Nucleus accumbens (tissue), 56 donors: ENCODE measurements around the gene BNIP1.
"Not testable (repeated sequence)": the region's sequence is repeated elsewhere in the genome, so short reads cannot be mapped to it uniquely, and the experiment has no call there.

ENCODE experiments used
- DNase-seq, 56 donors: peaks; one replicate each; lab custom pipeline; 2025; lab: John Stamatoyannopoulos, UW

The BNIP1 gene, protein sequence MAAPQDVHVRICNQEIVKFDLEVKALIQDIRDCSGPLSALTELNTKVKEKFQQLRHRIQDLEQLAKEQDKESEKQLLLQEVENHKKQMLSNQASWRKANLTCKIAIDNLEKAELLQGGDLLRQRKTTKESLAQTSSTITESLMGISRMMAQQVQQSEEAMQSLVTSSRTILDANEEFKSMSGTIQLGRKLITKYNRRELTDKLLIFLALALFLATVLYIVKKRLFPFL

GRCh38 chr5:173144200-173145176 is at the start of gene BNIP1:
BNIP1 (plus strand) TSS chr5:173144531; CDS start chr5:173144546, 15 bp downstream.
- DNase-seq = peak; percentile 51 to 94 (median 84)

- DNase-seq = no peak
These were observed 45.5 kb upstream of the BNIP1 start for GRCh38 chr5:173098787-173099186.

DNA sequence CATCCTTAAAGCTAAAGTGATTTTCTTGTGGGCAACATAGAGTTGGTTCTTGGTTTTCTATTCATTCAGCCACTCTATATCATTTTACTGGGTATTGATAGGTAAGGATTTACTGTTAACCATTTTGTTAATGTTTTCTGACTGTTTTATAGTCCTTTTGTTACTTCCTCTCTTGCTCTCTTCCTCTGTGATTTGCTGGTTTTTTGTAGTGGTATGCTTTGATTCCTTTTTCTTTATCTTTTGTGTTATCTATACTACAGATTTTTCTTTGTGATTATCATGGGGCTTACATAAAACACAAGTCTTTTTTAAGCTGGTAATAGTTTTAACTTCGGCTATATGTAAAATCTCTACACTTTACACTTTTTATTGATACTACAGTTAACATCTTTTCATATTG is 44.9 kb upstream of the BNIP1 start:
- no peak for DNase-seq

- no peak for DNase-seq
These were observed 43.1 kb upstream of the BNIP1 start for GRCh38 chr5:173101245-173101644.

GRCh38 chr5:173103411-173103810 is 40.9 kb upstream of the BNIP1 start:
- DNase-seq = no peak

DNA sequence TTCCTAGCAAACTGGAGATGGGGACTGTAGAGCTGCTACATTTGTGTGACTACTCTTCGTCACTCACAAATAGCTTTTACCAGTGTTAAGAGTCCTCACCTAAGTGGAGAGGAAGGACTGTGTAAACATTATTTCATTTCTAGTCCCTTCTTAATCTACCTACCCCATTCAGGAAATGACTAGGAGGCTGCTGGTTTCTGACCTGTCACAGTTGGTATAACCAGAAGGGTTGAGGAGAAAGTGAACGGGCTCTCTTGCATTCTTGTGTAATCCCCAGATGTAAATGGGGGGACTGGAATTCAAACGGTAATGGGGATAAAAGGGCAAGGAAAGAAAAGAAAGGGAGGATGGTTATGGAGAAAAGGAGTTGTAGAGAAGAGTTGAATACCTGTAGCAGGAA is 35.4 kb upstream of the BNIP1 start:
- DNase-seq = no peak

- DNase-seq = no peak
These were observed 29.8 kb upstream of the BNIP1 start for GRCh38 chr5:173114536-173114935.

GRCh38 chr5:173119719-173120118 is 24.6 kb upstream of the BNIP1 start:
- DNase-seq = no peak

- DNase-seq = no peak
These were observed 20.9 kb upstream of the BNIP1 start for GRCh38 chr5:173123416-173123815.

DNA sequence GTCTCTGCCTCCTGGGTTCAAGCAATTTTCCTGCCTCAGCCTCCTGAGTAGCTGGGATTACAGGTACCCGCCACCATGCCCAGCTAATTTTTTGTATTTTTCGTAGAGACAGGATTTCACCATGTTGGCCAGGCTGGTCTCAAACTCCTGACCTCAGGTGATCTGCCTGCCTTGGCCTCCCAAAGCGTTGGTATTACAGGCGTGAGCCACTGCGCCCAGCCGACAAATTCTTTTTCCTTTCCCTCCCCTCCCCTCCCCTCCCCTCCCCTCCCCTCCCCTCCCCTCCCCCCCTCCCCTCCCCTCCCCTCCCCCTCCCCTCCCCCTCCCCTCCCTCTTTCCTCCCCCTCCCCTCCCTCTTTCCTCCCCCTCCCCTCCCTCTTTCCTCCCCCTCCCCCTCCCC is 12.2 kb upstream of the BNIP1 start:
- not testable (repeated sequence) for DNase-seq

- no peak for DNase-seq
These were observed 5.6 kb upstream of the BNIP1 start for GRCh38 chr5:173138707-173139106.

GRCh38 chr5:173139631-173140030 is 4.7 kb upstream of the BNIP1 start:
- no peak for DNase-seq

GRCh38 chr5:173140769-173141168 is 3.6 kb upstream of the BNIP1 start:
- DNase-seq = no peak

- no peak for DNase-seq
These were observed 764 bp upstream of the BNIP1 start for GRCh38 chr5:173143567-173143966.

- DNase-seq = no peak
These were observed 4.0 kb downstream of the BNIP1 start for GRCh38 chr5:173148354-173148753.

- DNase-seq = no peak
These were observed 8.2 kb downstream of the BNIP1 start for GRCh38 chr5:173152547-173152946.

DNA sequence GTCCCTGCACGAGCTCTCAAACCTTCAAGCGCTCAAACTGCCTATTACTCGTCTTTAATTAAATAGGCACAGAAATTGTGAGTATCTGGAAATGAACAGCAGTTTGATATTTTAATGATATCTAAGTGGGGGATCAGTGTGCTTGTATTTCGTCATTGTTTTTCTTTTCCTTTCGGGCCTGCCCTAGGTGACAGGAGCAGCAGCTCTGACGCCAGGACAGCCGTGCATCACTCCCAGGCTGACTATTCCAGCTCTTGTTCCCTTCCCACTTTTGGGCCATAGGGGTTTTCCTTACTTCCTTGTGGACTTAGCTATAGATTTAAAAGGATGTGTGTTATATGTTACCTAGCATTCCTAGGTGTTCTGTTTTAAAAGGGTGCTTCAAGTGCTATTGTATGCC is 9.5 kb downstream of the BNIP1 start:
- no peak for DNase-seq

- not testable (repeated sequence) for DNase-seq
These were observed 10.3 kb downstream of the BNIP1 start for GRCh38 chr5:173154619-173155018.

GRCh38 chr5:173155912-173156311 is 11.6 kb downstream of the BNIP1 start:
- peak in 41 of 56 donors; percentile 3 to 70 (median 29) for DNase-seq

DNA sequence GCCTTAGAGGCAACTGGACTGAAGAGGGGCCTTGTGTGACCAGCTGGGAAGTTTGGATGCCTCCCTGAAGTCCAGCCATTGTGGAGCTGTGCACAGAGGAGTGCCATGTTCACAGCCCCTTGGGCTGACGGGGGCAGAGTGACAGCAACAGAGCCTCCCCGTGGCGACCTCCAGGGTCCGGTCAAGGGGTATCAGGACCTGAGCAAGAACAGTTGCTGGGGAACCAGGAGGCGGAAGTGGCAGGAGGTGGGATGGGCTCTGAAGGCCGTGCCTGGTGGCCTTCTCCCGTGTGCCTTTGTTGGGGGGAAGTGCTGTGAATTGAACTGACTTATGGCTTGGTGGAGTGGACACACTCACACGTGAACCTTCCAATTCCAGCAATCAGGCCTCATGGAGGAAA is 14.0 kb downstream of the BNIP1 start:
- no peak for DNase-seq

- DNase-seq = no peak
These were observed 14.9 kb downstream of the BNIP1 start for GRCh38 chr5:173159256-173159655.

DNA sequence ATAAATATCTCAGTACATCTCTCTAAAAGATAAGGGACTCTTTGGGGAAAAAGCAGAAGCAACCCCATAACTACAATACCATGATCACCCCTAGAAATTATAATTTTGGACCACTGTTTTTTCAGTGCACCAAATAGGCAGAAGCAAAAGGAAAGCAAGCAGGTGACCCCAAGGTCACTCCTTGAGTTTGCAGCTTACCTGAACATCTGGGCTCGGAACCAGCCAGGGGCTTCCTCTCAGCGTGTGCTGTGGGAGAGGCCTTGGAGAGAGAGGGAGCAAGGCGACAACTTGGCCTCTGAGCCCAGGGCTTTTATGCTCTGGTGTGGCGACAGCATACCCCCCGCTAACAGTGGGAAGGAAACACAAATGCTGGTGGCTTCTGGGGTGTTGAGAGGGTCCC is 16.8 kb downstream of the BNIP1 start:
- no peak for DNase-seq
